Activated CD4-positive, CD25-positive, alpha-beta regulatory T cell treated with anti-CD3 and anti-CD28 coated beads, Interleukin-2, amount 50 U/mL, for 72 hours (primary cell): ENCODE results near the gene NANP.
"Not testable (repeated sequence)": the region's sequence is repeated elsewhere in the genome, so short reads cannot be mapped to it uniquely, and the experiment has no call there.

Source experiments
- DNase-seq: peaks from one replicate; pipeline ENCODE4 v3.0.0; 2021

NANP gene

DNA sequence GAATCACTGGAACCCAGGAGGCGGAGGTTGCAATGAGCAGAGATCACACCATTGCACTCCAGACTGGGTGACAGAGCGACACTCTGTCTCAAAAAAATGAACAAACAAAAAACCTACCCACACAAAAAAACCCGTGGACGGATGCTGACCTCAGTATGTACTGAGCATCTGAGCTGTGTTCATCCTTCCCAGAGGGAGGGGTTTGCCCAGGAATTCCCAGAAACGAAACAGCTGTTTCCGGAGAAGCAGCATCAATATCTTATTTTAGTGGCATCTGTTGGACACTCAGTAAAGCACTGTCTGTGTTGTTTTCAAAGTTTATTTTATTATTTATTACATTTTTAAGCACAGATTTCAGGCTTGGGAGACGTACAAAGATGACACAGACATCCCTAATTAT lies 18.7 kb downstream of the NANP start:
- DNase-seq, result no peak

DNA sequence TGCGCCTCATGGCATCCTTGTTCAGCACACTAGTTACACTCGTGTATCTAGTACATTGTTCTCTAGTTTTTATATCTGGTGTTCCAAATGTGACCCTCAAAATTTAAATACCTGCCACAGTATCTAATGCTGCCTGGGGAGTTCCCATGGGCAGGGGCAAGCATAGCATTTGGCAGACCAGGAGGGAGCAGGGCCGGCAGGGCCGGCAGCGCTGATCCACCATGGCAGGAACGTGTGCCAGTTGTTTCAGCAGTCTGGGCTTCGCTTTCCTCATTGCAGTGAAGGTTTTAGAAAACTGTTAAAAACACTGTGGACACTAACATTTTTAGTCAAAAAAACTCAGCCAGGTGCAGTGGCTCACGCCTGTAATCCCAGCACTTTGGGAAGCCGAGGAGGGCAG lies 19.2 kb downstream of the NANP start:
- no peak for DNase-seq

DNA sequence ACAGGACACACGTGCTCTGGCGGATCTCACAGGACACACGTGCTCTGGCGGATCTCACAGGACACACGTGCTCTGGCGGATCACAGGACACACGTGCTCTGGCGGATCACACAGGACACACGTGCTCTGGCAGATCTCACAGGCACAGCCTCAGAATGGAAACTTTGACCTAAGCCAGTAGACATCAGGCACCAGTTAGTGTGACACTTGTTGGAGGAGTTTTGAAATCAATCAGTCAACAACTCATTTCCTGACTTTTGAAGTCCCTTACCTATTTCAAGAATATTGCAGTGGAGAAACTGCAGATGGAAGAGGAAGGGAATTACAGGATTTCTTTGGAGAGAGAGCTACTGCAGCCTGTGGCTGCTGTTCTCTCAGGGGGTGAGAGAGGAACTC lies 20.9 kb downstream of the NANP start:
- not testable (repeated sequence) for DNase-seq

DNA sequence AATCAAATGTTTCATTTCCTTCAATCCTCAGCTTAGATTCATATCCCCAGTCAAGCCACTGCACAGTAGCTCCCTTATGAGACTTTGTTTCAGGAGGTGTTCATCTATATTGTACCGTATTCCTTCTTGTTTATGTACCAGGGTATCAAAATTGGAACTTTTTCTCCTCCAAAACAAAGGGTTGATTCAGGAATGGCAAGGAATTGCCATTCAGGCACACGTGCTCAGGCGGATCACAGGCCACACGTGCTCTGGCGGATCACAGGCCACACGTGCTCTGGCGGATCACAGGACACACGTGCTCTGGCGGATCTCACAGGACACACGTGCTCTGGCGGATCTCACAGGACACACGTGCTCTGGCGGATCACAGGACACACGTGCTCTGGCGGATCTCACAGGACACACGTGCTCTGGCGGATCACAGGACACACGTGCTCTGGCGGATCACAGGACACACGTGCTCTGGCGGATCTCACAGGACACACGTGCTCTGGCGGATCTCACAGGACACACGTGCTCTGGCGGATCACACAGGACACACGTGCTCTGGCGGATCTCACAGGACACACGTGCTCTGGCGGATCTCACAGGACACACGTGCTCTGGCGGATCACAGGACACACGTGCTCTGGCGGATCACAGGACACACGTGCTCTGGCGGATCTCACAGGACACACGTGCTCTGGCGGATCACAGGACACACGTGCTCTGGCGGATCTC lies 21.5 kb downstream of the NANP start:
- not testable (repeated sequence) for DNase-seq

DNA sequence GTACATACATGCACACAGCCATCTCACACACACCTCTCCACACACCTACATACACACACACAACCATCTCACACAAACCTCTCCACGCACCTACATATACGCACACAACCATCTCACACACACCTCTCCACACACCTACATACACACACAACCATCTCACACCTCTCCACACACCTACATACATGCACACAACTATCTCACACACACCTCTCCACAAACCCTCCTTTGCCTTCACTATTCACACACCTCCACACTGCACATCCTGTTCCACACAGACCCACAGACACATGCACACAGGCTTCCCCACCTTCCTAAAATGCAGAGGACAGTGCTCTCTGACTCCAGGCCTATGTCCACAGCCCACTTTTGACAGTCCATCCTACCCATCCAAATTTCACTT lies 22.2 kb downstream of the NANP start:
- no peak for DNase-seq

DNA sequence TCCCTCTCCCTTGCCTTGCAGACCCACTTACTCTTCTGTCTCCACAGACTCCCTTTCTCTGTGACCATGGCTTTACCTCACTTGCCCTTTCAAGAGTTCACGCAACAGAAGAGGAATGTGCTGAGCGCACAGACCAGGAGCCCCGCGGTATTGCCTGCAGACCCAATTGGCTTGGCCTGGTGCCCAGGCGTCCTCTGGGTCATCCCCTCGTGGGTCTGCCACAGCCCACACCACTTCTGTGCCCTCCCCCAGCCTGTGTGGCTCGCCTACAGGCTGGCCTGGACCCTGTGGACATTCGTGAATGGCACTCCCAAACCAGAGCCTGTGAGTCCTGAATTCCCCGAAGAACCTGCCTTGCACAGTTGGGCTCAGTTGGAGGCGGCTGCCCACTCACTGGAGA lies 23.2 kb downstream of the NANP start:
- no peak for DNase-seq

DNA sequence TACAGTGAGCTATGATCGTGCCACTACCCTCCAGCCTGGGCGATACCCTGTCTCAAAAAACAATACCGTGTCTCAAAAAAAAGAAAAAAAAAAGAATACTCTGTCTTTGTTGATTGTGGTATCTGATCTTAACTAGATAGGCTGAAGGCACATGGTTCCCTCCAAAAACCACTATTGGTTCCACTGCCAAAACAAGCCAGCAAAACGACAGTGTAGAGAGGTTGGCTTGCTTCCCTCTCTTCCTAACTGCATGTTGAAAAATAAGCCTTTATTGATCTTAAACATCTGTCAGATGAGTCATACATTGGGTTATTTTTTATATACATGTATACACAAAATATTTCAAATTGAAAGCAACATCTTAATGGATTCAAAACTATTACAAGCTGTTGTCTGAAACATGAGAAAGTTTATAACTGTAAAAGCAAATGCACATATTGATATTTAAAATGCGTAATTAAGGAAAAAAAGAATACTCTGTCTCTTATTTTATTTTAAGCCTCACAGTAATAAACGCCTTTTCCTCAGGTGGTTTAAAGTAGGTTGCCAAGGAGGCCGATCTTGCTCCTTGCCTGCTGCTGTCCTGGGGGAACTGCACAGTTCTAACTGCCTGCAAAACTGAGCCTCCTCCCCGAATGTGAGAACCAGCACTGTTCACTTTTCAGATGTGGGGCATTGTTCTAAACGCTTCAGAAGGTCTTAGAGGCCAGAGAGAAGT lies 31.5 kb downstream of the NANP start:
- DNase-seq, result no peak

DNA sequence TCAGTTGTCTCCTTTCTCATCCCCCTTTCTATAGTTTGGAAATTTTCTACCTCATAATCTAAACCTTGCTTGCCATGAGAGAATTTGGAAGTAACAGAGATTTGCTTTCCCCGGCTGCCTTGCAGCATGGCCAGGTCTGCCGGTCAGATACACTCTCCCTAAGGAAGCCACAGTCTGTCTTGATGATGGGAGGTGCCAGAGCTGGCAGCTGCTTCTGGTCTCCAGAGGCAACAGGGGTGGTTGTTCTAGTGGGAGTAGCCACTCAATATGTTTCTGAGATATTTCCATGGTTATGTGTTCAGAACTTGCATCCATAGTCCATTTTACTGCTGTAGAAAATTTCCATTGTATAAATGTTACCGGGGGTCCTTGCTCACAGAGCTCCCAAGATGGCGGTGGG lies 33.0 kb downstream of the NANP start:
- DNase-seq, result not testable (repeated sequence)

DNA sequence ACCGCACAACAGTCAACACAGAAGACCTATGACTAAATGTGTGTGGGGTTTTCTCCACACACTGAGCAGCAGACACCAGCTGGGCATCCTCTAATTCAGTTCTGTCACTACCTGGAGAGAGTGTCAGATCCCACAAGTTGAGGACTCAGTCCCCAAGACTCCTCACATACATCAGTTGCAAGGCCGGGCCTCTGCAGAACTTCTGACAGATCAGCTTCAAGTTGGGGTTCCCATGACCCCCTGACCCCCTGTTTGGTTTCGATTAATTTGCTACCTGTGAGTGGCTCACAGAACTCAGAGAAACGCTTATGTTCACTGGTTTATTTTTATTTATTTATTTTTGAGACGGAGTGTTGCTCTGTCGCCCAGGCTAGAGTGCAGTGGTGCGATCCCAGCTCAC lies 35.3 kb downstream of the NANP start:
- no peak for DNase-seq

DNA sequence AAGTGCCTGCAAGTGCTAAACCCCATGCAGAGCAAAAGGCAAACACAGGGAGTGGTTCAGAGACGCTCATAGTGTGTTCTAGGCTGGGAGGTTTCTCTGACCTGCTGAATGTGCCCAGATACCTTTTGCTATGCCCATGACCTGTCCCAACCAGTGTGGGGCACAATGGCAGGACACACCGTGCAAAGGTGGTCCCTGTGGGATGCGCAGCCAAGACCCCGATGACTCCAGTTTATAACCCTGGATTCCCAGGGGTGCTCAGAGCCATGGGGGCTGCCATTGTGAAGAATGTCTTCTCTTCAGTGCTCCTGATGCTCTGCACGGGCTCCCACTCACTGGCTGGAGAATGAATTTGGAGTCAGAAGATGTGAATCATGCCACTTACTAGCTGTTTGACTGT lies 36.3 kb downstream of the NANP start:
- DNase-seq, result no peak

DNA sequence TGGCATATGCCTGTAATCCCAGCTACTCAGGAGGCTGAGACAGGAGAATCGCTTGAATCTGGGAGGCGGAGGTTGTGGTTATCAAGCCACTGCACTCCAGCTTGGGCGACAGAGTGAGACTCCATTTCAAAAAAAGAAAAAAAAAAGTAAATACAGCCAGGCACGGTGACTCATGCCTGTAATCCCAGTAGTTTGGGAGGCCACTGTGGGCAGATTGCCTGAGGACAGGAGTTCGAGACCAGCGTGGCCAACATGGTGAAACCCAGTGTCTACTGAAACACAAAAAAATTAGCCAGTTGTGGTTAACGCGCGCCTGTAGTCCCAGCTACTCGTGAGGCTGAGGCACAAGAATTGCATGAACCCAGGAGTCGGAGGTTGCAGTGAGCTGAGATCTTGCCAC lies 36.9 kb downstream of the NANP start:
- DNase-seq, result no peak

DNA sequence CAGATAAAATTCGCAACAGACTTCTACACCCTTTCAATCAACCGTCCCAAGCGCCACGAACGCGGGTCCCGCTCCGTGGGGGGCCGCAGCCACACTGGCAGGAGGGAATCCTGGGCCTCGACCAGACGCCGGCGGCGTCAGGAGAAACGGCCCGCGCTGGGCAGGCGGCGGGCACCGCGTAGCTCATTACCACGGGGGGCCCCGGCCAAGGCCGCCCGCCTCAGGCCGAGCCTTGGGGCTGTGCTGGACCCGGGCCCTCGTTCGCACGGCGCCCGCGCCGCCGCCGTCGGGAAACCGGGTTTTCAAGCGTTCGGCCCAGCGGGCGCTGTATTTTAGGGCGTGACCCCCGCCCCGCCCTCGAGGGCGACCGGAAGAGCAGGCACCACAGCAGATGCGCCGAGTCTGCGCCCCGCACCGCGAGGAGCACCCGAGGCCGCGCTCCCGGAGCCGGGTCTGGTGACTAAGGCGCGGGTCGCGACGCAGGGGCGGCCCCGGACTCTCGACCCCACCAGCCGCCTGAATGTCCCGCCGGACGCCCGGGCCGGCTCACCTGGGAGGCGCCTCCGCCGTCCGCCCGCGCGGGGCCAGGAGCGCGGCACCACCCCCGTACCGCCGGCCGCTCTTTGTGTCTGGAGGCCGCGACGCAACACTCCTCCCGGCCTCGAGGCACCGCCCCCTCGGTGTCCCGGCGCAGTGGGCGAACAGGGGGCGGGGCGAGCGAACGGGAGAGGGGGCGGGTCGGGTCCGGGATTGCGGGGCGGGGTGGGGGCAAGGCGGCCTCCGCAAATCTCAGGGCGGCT lies 38.7 kb downstream of the NANP start, which contains the start of gene NINL:
Gene NINL, minus strand, starts transcription at position 627 of the 800 bp plus-strand sequence. CDS start 58,944 bp downstream, outside the sequence.
- peak; percentile 61 for DNase-seq

DNA sequence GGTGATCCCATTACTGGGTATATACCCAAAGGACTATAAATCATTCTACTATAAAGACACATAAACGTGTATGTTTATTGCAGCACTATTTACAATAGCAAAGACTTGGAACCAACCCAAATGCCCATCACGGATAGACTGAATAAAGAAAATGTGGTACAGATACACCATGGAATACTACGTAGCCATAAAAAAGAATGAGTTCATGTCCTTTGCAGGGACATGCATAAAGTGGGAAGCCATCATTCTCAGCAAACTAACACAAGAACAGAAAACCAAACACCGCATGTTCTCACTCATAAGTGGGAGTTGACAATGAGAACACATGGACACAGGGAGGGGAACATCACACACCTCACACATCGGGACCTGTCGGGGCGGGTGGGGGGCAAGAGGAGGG lies 40.2 kb downstream of the NANP start:
- not testable (repeated sequence) for DNase-seq

DNA sequence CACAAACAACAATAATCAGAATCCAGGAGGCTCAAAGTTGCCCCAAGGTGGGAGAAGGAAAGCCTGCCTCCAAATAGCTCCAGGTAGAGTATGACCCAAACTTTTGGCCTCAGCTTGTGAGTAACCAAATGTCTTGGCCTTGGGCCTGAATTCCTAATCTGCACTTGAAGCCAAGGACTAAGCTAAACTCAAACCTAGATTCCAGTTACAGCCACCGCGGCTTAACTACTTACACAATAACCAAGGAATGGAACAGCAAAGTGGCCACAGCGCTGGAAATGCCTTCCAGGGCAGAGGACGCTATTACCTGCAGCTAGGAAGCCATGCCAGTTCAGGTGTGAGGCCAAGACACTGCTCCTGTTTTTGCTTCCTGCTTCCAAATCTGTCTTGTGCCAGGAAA lies 43.1 kb downstream of the NANP start:
- DNase-seq, result no peak

DNA sequence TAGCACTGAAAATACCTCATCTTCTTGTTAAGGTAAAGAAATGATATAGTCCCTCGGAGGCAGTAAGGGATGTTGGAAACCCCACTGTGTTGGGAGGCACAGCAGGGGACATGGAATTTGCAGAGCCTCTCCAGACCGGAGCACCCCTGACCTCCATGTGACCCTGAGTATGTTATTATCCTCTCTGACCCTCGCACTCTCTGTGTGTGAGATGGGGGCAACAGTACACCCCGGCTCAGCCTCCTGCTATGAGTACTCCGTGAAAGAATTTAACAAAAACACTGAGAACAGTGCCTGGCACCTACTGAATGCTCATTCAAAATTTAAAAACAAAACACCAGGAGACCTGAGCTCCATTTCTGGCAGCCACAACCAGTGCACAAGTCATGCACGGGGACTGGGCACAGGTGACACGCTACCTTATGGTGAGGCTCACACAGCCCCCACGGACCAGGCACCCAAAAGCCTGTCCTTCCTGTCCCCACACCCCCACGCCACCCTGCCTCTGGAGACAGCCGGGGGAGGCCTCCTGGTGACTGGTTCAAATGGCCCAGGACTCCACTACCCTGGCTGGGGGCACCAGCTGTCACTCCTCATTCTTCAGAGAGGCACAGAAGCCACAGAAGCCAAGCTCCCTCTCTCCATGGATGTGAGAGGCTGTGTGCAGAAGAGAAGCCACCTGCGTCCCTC lies 44.6 kb downstream of the NANP start:
- no peak for DNase-seq

DNA sequence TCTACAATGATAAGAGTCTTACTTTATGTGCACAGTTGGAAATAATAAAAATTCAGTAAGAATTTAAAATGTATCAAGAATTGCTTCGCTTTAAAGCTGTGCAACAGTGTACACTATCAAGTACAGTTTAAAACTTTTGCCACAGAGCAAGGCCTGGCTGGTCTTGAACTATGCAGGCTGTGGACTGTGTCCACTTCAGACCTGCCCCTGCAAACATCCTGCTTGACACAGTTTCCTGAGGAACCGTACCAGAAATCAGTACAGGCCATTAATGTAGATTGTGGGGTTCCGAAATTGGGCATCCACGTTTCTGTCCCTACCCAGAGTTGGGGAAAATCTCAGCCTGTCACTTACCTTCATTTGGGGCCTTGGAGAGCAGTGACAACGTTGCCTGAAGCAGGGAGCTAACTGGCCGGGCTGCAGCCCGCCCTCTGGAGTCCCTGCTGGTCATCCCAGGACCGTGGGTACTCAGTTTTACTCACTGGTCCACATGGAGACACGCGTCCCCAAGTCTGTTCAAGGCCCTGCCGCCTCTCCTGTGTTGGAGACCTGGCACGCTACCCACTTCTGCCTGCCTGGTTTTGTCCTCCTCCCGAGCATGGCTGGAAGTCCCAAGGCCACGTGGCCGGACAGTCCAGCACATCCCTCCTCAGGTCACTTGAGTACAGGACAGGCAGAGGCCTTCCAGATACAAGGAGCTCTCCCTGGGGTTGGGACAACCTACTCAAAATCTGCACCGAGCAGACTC lies 46.9 kb downstream of the NANP start:
- no peak for DNase-seq

DNA sequence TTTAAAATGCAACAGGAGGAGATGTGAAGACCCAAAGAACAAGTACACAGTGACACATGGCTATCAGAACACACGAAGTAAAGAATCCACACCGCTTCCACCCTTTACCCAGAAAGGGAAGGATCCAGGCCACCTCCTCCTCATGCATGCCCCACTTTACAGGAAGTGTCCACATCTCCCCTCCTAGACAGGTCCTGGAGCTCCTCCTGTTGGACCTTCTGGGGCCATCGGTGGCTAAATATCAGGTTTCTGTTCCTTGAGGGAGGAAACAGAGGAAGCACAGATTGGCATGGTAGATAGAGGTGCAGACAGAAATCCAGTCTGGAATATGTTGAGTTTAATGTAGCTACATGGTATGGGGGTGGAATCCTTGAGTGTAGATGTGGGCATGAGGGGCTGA lies 49.4 kb downstream of the NANP start:
- no peak for DNase-seq

DNA sequence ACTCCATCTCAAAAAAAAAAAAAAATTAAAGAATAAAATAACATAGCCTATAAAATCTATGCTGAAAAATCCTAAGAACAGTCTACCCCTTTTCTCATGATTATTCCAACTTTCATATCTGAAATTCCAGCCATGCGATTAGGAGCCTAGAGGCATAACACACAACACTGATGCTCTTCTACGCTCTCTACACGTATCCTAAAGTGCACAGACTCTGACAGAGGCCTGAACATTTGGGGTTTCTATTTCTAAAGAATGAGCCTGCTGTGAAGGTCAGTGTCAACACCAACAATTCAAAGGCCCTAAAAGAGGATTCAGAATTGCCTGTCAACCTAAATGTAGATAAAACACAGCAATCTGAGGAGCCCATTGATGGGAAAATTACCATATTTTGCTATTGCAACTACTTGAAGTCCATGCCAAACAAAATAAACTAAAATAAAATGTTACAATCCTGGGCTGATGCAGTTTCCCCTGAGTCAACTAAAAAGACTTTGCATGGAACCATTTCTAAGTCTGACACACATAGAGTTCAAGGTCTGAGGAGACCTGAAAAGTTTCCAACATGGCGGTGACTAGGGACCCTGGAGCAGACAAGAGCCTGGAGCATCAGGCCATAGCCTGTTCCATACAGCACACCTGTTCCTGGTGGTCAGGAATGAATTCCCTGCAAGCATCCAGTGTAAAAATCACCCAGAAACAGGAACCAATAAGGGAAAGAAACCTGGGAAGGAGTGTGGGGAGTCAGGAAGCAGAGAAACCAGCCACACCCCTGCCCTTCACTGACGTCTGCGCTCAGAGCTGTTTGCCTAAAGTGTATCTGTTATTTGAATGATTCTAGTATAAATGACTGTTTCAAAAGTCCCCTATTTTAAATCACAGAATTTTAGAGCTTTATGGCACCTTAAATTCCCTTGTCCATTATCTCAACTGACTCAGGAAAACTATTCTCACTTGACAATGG lies 50.2 kb downstream of the NANP start:
- DNase-seq, result no peak

DNA sequence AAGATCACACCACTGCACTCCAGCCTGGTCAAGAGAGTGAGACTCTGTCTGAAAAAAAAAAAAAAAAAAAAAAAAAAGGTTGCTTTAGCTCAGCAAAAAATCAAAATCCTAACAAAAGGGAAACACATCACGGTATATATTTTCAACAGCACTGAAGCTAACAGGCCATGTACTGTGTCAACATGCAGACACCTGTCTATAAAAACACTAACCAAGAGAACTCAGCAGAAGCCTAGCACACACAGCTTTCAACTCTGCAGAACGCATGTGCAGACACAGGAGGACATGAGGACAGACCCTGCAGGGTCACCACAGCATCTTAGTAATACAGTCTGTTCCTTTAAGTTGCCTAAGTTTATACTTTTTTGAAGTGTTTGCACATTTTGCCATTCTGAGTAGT lies 52.0 kb downstream of the NANP start:
- no peak for DNase-seq

DNA sequence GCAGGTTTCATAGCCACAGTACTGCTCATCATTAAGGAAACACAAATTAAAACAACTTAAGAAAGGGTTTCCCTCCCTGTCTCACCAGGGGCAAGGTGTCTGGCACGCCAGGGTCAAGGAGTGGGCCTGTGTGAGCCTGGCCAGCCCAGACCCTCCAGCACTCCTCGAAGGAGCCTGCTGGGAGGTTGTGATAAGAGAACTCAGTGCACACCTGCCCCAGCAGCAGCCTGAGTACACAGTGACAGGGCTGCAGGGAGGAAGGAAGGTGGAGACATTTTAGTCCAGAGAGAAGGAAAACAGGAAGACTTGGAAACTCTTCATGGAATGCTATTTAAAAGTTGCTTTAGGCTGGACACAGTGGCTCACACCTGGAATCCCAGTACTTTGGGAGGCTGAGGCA lies 52.6 kb downstream of the NANP start:
- DNase-seq, result no peak

DNA sequence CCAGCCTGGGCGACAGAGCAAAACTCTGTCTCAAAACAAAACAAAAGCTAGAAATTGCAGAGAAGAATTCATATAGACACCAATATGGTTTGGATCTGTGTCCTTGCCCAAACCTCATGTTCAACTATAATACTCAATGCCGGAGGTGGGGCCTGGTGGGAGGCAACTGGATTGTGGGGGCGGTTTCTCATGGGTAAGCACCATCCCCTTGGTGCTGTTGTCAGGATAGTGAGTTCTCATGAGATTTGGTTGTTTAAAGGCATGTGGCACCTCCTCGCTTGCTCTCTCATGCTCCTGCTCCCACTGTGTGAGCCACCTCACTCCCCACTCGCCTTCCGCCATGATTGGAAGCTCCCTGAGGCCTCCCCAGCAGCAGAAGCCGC lies 53.7 kb downstream of the NANP start:
- no peak for DNase-seq
